Stimulated activated CD8-positive, alpha-beta memory T cell treated with anti-CD3 and anti-CD28 coated beads, Interleukin-7, amount 100 ng/mL, for 24 hours (primary cell): ENCODE data around the gene NF1.
"Not testable (repeated sequence)": the region's sequence is repeated elsewhere in the genome, so short reads cannot be mapped to it uniquely, and the experiment has no call there.

ENCODE experiments used
- DNase-seq: peaks from one replicate; pipeline ENCODE4 v3.0.0-alpha.2; 2020; ENCODE audit warnings: low read depth

The NF1 gene

DNA sequence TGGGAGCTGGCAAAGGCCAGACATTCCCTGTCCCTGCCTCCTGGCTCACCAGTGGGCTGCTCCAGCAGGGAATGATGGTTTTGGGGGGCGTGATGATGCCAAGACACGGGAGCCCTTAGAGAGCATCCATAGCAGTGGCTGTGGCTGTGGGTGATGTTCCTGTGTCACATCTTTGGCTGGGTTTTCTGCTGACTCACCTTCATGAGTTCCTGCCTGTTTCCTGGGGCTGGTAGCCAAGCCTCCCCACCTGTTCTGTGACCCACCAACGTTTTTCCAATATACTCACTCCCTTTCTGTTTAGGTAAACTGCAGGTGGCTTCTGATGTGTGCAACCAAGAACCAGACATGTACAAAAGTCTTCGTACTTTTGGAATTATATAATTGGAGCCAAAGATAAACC, 16.5 kb upstream of the NF1 start:
- DNase-seq, result no peak

DNA sequence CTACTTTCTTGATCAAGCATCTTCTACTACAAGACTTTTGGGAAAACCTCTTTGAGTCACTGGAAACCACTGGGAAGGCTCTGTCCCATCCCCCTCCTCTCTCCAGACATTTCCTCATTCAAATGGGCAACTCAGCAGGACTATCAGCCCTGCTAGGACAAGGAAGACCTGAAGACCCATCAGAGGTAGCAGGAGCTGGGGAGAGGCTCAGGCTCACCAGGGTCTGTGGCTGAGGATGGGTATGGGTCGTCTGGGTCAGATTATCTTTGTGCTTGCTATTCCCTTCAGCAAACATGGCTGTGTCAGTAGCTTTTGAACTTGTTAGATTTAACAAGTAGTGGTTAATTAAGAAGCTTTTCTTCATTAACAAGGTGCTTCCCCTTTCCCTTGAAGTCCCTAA, 15.0 kb upstream of the NF1 start:
- DNase-seq, result no peak

DNA sequence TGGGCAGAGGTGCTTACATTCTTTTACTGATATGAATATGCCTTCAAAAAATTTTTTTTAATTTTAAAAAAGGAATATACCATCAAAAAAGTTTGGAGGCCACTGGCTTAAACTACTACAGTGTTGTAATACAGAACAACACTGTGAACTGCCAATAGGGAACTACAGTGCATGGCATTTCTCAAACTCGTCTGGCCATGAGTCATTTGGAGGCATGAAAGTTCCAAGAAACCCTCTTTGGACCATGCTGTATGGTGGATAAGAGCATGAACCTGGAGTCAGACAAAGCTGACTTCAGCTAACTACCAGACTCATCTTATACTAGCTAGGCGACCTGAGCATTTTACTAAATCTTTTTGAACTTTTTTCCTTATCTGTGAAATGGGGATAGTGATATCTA, 9.2 kb upstream of the NF1 start:
- no peak for DNase-seq

GRCh38 chr17:31089471-31089870, 5.3 kb upstream of the NF1 start:
- DNase-seq, result no peak

- DNase-seq, result not testable (repeated sequence)
Measured at GRCh38 chr17:31090650-31091049, 4.1 kb upstream of the NF1 start.

- no peak for DNase-seq
Measured at GRCh38 chr17:31092475-31093064, 2.2 kb upstream of the NF1 start.

DNA sequence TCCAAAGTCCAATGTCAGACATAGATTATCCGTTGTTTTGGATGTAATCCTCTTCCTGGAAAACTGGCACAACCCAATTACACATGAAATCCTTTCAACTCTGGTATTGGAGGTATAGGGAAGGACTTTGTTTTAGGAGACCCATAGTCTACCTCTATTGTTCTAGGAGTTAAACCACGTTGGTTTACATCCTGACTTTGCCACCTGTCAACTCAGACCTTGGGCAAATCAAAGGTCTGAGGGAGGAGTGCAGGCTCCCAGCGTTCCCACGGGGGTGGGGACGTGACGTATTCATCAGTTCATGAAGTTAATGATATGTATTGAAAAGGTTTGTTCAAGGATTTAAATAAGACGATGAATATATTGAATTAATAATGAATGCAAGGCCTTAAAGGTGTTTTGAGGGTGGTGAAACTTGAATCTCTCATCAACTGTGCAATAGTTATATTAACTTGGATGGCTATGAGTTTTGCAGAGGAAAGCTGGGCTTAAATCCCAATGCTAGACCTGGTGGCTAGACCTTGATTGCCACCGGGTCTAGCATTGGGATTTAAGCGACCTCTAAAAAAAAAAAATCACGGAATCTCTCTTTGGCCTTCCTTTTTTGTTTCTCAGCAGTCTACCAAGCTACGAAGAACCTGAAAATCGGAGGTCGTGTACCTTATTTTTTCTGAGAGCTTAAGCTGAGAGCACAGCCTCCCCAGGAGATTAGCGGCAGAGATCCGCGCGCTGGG, 744 bp upstream of the NF1 start:
- no peak for DNase-seq

GRCh38 chr17:31095236-31096105, 694 bp downstream of the NF1 start:
- DNase-seq, result no peak

- no peak for DNase-seq
Measured at GRCh38 chr17:31096106-31096436, 1.3 kb downstream of the NF1 start.

GRCh38 chr17:31099016-31099415, 4.2 kb downstream of the NF1 start:
- no peak for DNase-seq

DNA sequence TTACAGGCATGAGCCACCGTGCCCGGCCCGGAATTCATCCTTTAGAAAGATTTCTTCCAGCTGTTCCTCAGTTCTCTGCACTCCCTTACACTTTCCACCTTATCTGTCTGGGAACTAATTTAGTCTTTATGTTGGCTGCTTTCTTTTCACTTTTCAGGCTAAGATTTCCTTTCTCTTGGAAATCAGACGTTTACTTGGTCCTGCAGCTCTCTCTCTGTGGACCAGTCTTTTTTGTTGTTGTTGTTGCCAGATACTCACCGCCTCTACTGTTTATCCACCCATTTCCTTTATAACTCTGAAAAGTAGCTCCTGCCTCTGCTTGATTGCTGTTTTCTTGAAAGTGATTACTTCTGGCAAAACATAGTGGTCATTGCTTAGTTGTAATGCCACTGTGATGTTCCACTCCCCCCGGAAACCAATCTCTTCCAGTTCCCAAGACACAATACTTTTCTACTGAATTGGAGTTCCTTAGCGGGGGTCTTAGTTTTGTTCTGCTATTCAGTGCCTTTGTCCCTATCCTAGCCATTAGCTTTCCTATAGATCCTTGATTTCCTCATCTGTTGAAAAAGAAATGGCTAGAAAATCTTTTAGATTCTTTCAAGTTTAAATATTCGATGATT, 6.2 kb downstream of the NF1 start:
- no peak for DNase-seq

- no peak for DNase-seq
Measured at GRCh38 chr17:31101943-31102342, 7.2 kb downstream of the NF1 start.

- no peak for DNase-seq
Measured at GRCh38 chr17:31105991-31106390, 11.2 kb downstream of the NF1 start.

GRCh38 chr17:31111183-31111582, 16.4 kb downstream of the NF1 start:
- no peak for DNase-seq

DNA sequence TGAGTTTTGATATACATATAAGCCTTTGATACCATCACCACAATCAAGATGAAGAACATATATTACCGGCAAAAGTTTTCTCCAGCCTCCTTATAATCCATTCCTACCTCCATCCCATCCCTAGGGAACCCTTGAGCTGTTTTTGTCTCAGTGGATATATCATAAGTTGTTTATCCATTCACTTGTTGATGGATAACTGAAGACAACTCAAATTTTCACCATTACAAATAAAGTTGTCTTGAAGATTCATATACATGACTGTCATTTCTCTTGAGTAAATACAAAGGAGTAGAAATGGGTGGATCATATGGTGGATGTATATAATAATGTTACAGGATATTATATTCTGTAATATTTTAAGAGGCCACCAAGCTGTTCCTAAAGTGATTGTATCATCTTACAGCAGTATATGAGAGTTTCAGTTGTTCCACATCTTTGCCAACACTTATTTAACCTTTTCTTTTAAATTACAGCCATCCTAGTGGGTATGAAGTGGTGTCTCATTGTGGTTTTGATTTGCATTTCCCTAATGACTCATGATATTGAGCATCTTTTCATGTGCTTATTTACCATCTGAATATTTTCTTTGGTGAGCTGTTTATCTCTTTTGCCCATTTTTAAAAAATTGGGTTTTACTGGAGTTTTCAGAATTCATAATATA, 17.4 kb downstream of the NF1 start:
- DNase-seq, result no peak

- not testable (repeated sequence) for DNase-seq
Measured at GRCh38 chr17:31113368-31113767, 18.6 kb downstream of the NF1 start.

DNA sequence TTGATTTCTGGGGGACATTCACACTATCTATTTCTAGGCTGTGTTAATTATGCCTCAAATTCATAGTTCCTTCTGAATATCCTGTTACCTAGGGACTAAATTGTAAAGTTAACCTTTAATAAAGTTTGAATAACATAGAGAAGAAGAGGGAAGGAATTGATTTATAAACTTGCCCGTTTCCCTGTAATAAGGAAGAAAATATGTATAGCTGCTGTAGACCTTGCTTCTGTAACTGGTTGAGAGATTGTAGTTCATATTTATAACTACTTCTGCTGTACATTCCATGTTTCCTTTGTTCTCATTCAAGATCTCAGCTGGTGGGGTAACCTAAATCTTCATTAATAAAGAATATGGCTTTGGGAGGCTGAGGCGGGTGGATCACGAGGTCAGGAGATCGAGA, 19.2 kb downstream of the NF1 start:
- DNase-seq, result no peak

- no peak for DNase-seq
Measured at GRCh38 chr17:31114956-31115555, 20.3 kb downstream of the NF1 start.

DNA sequence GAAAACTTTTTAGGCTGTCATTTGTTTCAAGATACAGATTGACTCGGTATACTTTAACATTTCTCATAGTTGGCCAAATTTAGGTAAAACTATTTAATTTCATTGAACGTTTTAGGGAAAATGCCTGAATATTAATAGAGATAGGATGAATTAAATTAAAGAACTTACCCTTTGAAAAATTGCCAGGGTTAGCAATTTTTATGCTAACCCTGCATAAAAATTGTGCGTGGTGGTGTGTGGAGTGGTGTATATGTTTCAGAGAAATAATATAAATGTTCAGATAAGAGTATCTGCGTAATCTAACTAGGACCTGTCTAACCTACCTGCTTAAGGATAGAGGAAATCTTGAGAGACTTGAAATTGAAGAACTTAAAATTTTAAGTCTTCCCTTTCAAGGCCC, 21.4 kb downstream of the NF1 start:
- DNase-seq, result no peak

- DNase-seq, result no peak
Measured at GRCh38 chr17:31122746-31123145, 28.0 kb downstream of the NF1 start.

GRCh38 chr17:31126318-31126717, 31.5 kb downstream of the NF1 start:
- DNase-seq, result no peak

DNA sequence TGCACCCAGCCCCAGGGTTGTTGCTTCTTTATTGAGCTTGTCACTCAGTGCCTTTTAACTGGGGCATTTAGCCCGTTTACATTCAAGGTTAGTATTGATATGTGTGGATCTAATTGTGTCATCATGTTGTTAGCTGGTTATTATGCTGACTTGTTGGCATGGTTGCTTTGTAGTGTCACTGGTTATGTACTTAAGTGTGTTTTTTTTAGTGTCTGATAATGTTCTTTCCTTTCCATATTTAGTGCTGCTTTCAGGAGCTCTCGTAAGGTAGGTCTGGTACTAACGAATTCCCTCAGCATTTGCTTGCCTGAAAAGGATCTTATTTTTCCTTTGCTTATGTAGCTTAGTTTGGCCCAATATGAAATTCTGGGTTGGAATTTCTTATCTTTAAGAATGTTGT, 33.5 kb downstream of the NF1 start:
- DNase-seq, result no peak
